CD4-positive, alpha-beta memory T cell (primary cell): ENCODE measurements around the gene DOCK3. TPM values are rescaled to one million over a fixed set of nuclear protein-coding genes. Genes with fewer than 3 reads are reported as not detected.

Source experiments
- CTCF ChIA-PET: fragments of 350-600 bp; sonication (Branson Sonifier 250); formaldehyde crosslinking; loops from one replicate; lab custom pipeline; 2021; ENCODE audit warnings: inconsistent platforms; ENCODE audit not compliant: partially characterized antibody; lab: Charles Lee
- POLR2A ChIA-PET: fragments of 350-600 bp; sonication (Branson Sonifier 250); formaldehyde crosslinking; loops from one replicate; lab custom pipeline; 2021; ENCODE audit not compliant: partially characterized antibody; lab: Charles Lee
- DNase-seq, 5 donors: peaks; one replicate each; pipeline versions ENCODE4 v3.0.0 to v3.0.0-alpha.2; 2020 to 2022; ENCODE audit warnings: mixed read lengths in 1 of 5
- H3K27ac ChIP-seq: one replicate; pipeline ENCODE4 v1.7.0; 2013; ENCODE audit warnings: low read depth, low read length
- H3K27me3 ChIP-seq: 2 replicates; pipeline ENCODE4 v1.7.0; 2013; ENCODE audit warnings: mild to moderate bottlenecking, low read length, moderate library complexity; ENCODE audit not compliant: insufficient read depth
- H3K36me3 ChIP-seq: 2 replicates; pipeline ENCODE4 v1.7.0; 2013; ENCODE audit warnings: mild to moderate bottlenecking, low read length, moderate library complexity; ENCODE audit not compliant: insufficient read depth
- H3K4me1 ChIP-seq: 2 replicates; pipeline ENCODE4 v1.7.0; 2013; ENCODE audit warnings: mild to moderate bottlenecking, low read length, moderate library complexity; ENCODE audit not compliant: insufficient read depth
- H3K4me3 ChIP-seq, 2 donors: one replicate each; pipeline ENCODE4 v1.7.0; 2013; ENCODE audit warnings: low read length in 2 of 2, mild to moderate bottlenecking in 1 of 2
- H3K9me3 ChIP-seq, 2 donors: one replicate each; pipeline ENCODE4 v1.7.0; 2013; ENCODE audit warnings: low read length in 2 of 2, control low read depth in 1 of 2; ENCODE audit not compliant: control insufficient read depth in 1 of 2
- H3K27ac Mint-ChIP-seq, 7 donors: one replicate each; pipeline ENCODE4 v1.8.0; 2020 to 2021; ENCODE audit warnings: mixed read lengths in 7 of 7, mild to moderate bottlenecking in 6 of 7, inconsistent platforms in 3 of 7, moderate library complexity in 3 of 7
- H3K27me3 Mint-ChIP-seq, 2 donors: one replicate each; pipeline ENCODE4 v1.8.0; 2020 to 2021; ENCODE audit warnings: mixed read lengths in 2 of 2
- H3K36me3 Mint-ChIP-seq, 2 donors: one replicate each; pipeline ENCODE4 v1.8.0; 2020 to 2021; ENCODE audit warnings: mixed read lengths in 2 of 2, inconsistent platforms in 1 of 2, mild to moderate bottlenecking in 1 of 2
- H3K4me1 Mint-ChIP-seq, 4 donors: one replicate each; pipeline ENCODE4 v1.8.0; 2020 to 2021; ENCODE audit warnings: mixed read lengths in 4 of 4, mild to moderate bottlenecking in 1 of 4
- H3K4me3 Mint-ChIP-seq, 8 donors: one replicate each; pipeline ENCODE4 v1.8.0; 2020 to 2021; ENCODE audit warnings: mixed read lengths in 8 of 8, mild to moderate bottlenecking in 7 of 8, moderate library complexity in 6 of 8, inconsistent platforms in 3 of 8
- H3K9me3 Mint-ChIP-seq, 8 donors: one replicate each; pipeline ENCODE4 v1.8.0; 2020 to 2021; ENCODE audit warnings: mixed read lengths in 8 of 8, mild to moderate bottlenecking in 5 of 8, inconsistent platforms in 3 of 8, moderate library complexity in 1 of 8
- intact Hi-C: fragments of 100-400 bp; cut with micrococcal nuclease; formaldehyde crosslinking; loops from one replicate; pipeline ENCODE4 v1.15.1; 2023
- polyA plus RNA-seq, 2 donors: library from polyadenylated mRNA; unstranded; fragments of 300-500 nt; fragmentation: Illumina TruSeq; gene quantifications; one replicate each; pipeline ENCODE4 v1.2.3, GENCODE V29; 2021
- total RNA-seq, 2 experiments: library from RNA; stranded (reverse); gene quantifications; one replicate each; pipeline ENCODE4 v1.2.3, GENCODE V29; 2021

DOCK3 gene
- total and polyA plus RNA-seq, 4 experiments from 2014 or later: 0.04 to 2.6 (median 1.3) TPM

DNA sequence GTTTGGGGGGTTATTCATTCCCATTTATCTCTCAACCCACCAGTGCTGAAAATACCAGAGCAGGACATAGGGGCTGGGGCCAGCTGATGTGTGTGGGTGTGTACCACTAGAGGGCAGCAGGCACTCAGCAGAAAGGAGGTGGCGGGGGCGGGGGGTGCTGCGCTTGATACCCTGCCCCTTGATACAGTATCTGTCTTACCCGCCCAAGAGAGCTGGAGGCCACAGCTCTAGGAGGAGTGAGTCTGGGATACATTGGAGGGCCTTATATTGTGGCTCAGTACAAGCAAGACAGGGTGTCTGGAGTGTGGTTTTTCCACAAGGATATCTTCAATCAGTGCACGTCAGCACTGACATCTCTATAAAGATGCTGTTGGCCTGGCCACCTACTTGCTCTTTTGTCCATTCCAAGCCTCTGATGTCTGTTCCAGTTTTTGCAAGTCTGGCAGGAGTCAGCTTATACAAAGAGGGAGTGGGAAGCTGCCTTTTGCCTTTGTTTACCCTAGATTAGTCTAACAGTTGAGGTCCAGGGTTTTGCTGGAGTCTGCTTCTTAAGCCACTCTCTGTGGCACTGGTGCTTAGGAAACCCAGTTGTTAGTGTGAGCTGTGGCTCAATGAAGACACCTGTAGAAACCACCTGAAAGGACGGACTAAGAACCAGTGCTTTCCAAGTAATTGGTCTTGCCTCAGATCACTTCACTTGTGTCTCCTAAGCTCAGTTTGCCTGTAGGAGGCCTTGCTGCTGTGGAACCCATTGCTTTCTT is 714.9 kb downstream of the DOCK3 start:
- intact Hi-C loops: loop anchor here (1.0 to 5.0 kb wide), 2 partner anchors 45 to 417 kb away; no protein-coding TSS in a partner anchor
- H3K27me3 ChIP-seq: no peaks in the 10 kb centered on the region
- Mint-ChIP-seq H3K36me3 (peaks cover 26 to 65% of the 10 kb centered on the region in 2 donors), H3K4me3 (peak overlapping the region in 3 of 8 donors; percentile 24 to 66 (median 35)), H3K27ac (peak overlapping the region; percentile 67 to 91 (median 79)), H3K4me1 (peaks cover 32 to 80% (median 57%) of the 10 kb centered on the region in 4 donors), H3K9me3 (no peaks in the 10 kb centered on the region), H3K27me3 (no peaks in the 10 kb centered on the region)
- H3K4me3 ChIP-seq: no peak overlapping the region
- H3K36me3 ChIP-seq: peaks cover 28% of the 10 kb centered on the region
- ChIA-PET POLR2A (interaction anchor here (0.7 to 2.5 kb wide), 16 partner anchors 20 to 1449 kb away, joined by 3 to 13 read pairs (median 4); partner anchors contain the start of genes CISH, DCAF1, HYAL3 and NAA80), CTCF (interaction anchor here (0.7 to 5.0 kb wide), 34 partner anchors 10 to 1039 kb away, joined by 3 to 52 read pairs (median 6); partner anchors contain the start of genes C3orf18, CISH, CYB561D2 and DCAF1)
- DNase-seq: peak; percentile 53 to 63 (median 56)
- peak overlapping the region; percentile 22 for H3K27ac ChIP-seq
- no peaks in the 10 kb centered on the region for H3K9me3 ChIP-seq
- H3K4me1 ChIP-seq: peaks cover 60% of the 10 kb centered on the region

DNA sequence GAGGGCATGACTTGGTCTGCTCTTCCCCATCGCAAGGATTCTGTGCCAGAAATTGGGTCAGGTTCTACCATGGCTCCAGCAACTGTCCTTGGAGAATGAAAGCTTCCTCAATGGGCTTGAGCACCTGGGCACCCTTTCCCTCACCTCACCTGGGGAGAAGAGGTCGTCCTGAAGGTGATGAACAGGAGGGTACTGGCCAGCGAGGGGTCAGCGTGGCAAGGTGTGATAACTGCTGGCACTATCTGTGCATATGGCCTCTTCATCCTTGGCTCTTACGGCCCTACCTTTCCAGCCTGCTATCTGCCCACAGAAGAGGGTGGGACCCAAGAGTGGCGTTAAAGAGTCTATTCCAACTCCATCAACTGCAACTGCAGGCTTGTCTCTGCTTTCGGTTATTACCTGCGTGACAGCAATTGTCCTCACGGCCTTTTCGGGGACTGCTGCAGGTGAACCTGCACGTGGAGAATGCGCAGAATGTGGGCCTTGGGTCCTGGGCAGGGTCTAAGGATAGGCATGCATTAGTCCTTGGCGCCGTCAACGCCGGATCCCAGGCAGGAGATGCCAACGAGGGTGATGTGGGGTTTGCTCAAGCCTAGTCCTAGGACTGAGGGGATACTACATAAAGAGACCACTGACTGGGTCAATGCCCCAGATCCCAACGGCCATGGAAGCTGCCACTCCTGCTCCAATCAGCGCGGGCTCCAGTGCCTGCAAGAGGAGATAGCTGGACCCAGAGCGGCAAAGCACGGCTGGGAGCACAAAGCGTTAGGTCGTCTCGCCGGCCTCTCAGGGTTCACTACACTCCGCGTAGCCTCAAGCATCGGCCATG is 715.7 kb downstream of the DOCK3 start:
- intact Hi-C loops: loop anchor here (1.0 kb wide), 3 partner anchors 109 to 292 kb away; partner anchors contain the start of gene TEX264
- H3K27ac Mint-ChIP-seq: peak overlapping the region; percentile 52 to 91 (median 86)
- DNase-seq: no peak
- peak overlapping the region; percentile 79 for H3K27ac ChIP-seq
- peaks cover 69% of the 10 kb centered on the region for H3K4me1 ChIP-seq
- POLR2A ChIA-PET: interaction anchor here (0.6 to 2.5 kb wide), 15 partner anchors 19 to 1450 kb away, joined by 3 to 13 read pairs (median 4); partner anchors contain the start of genes CISH, DCAF1 and RASSF1
- H3K9me3 Mint-ChIP-seq: no peaks in the 10 kb centered on the region
- CTCF ChIA-PET: interaction anchor here (0.6 to 5.0 kb wide), 33 partner anchors 9 to 1040 kb away, joined by 3 to 52 read pairs (median 5); partner anchors contain the start of genes C3orf18, CISH, CYB561D2 and DCAF1
- no peaks in the 10 kb centered on the region for H3K27me3 Mint-ChIP-seq
- peak overlapping the region; percentile 57 for H3K4me3 ChIP-seq
- H3K27me3 ChIP-seq: no peaks in the 10 kb centered on the region
- H3K9me3 ChIP-seq: no peaks in the 10 kb centered on the region
- peaks cover 33 to 67% of the 10 kb centered on the region in 2 donors for H3K36me3 Mint-ChIP-seq
- H3K4me1 Mint-ChIP-seq: peaks cover 38 to 82% (median 62%) of the 10 kb centered on the region in 4 donors
- peaks cover 37% of the 10 kb centered on the region for H3K36me3 ChIP-seq
- peak overlapping the region; percentile 48 to 82 (median 71) for H3K4me3 Mint-ChIP-seq

DNA sequence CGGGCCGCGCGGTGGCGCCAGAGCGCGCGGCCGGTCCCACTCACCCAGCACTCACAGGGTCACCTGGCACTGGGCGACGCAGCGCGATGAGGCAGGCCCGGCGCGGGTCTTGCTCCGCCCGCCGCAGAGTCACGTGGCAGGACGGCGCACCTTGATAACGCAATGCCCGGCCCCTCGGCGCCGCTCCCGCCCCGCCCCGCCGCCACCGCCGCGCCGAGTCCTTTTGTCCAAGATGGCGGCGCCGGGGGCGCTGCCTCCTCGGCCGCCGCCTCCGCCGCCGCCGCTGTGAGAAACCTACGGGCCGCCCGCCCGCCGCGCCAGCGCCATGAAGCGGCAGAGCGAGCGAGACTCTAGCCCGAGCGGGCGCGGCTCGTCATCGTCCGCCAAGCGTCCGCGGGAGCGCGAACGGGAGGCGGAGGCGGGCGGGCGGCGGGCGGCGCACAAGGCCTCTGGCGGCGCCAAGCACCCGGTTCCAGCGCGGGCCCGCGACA is 716.4 kb downstream of the DOCK3 start, which contains the start of gene RBM15B:
RBM15B (plus strand) TSS at position 211 of the 491 bp plus-strand sequence; CDS start at position 326, 115 bp downstream.
- peaks cover 43% of the 10 kb centered on the region for H3K36me3 ChIP-seq
- no peaks in the 10 kb centered on the region for H3K27me3 ChIP-seq
- Mint-ChIP-seq H3K4me3 (peak within 1 kb of the TSS; percentile 76 to 91 (median 83)), H3K27ac (peak within 1 kb of the TSS; percentile 89 to 97 (median 95)), H3K27me3 (no peaks in the 10 kb centered on the region), H3K4me1 (peaks cover 33 to 81% (median 61%) of the 10 kb centered on the region in 4 donors), H3K36me3 (peaks cover 33 to 63% of the 10 kb centered on the region in 2 donors), H3K9me3 (no peaks in the 10 kb centered on the region)
- CTCF ChIA-PET: interaction anchor here (0.6 to 5.0 kb wide), 15 partner anchors 8 to 1034 kb away, joined by 3 to 52 read pairs (median 16); partner anchors contain the start of genes DCAF1 and MAPKAPK3
- intact Hi-C loops: loop anchor here (1.0 kb wide), 3 partner anchors 108 to 291 kb away; partner anchors contain the start of gene TEX264
- peak; percentile 96 to 98 (median 97) for DNase-seq
- H3K4me3 ChIP-seq: peak within 1 kb of the TSS; percentile 57
- peaks cover 69% of the 10 kb centered on the region for H3K4me1 ChIP-seq
- H3K27ac ChIP-seq: peak within 1 kb of the TSS; percentile 79
- no peaks in the 10 kb centered on the region for H3K9me3 ChIP-seq
- POLR2A ChIA-PET: interaction anchor here (0.6 to 2.5 kb wide), 8 partner anchors 11 to 291 kb away, joined by 3 to 14 read pairs (median 6); partner anchors contain the start of gene DCAF1

DNA sequence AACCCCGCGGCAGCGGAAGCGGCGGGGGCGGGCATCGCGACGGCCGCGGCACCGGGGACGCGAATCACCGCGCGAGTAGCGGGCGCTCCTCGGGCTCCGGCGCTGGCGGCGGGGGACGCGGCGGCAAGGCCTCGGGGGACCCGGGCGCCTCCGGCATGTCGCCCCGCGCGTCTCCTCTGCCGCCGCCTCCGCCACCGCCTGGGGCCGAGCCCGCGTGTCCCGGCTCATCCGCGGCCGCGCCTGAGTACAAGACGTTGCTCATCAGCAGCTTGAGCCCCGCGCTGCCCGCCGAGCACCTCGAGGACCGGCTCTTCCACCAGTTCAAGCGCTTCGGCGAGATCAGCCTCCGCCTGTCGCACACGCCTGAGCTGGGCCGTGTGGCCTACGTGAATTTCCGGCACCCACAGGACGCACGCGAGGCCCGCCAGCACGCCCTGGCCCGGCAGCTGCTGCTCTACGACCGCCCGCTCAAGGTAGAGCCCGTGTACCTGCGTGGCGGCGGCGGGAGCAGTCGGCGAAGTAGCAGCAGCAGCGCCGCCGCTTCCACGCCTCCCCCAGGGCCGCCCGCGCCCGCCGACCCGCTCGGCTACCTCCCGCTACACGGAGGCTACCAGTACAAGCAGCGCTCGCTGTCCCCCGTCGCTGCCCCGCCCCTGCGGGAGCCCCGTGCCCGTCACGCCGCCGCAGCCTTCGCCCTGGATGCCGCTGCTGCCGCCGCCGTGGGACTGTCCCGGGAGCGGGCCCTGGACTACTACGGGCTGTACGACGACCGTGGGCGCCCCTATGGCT is 717.0 kb downstream of the DOCK3 start:
- peaks cover 40 to 63% of the 10 kb centered on the region in 2 donors for H3K36me3 Mint-ChIP-seq
- H3K4me1 ChIP-seq: peaks cover 69% of the 10 kb centered on the region

DNA sequence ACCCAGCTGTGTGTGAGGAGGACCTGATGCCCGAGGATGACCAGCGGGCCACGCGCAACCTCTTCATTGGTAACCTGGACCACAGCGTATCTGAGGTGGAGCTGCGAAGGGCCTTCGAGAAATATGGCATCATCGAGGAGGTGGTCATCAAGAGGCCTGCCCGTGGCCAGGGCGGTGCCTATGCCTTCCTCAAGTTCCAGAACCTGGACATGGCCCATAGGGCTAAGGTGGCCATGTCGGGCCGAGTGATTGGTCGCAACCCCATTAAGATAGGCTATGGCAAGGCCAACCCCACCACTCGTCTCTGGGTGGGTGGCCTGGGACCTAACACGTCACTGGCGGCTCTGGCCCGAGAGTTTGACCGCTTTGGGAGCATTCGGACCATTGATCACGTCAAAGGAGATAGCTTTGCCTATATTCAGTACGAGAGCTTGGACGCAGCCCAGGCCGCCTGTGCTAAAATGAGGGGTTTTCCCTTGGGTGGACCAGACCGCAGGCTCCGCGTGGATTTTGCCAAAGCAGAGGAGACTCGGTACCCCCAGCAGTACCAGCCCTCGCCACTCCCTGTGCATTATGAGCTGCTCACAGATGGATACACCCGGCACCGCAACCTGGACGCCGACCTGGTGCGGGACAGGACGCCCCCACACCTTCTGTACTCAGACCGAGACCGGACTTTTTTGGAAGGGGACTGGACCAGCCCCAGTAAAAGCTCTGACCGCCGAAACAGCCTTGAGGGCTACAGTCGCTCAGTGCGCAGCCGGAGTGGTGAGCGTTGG is 717.8 kb downstream of the DOCK3 start:
- Mint-ChIP-seq H3K4me1 (peaks cover 36 to 76% (median 61%) of the 10 kb centered on the region in 4 donors), H3K27ac (peak overlapping the region in 6 of 7 donors; percentile 61 to 97 (median 80)), H3K27me3 (no peaks in the 10 kb centered on the region), H3K9me3 (no peaks in the 10 kb centered on the region), H3K4me3 (peak overlapping the region; percentile 58 to 91 (median 63)), H3K36me3 (peaks cover 43 to 68% of the 10 kb centered on the region in 2 donors)
- DNase-seq: peak in 1 of 5 donors; percentile 38
- peak overlapping the region; percentile 79 for H3K27ac ChIP-seq
- peaks cover 53% of the 10 kb centered on the region for H3K36me3 ChIP-seq
- H3K27me3 ChIP-seq: no peaks in the 10 kb centered on the region
- no peaks in the 10 kb centered on the region for H3K9me3 ChIP-seq
- CTCF ChIA-PET: interaction anchor here (1.0 to 1.4 kb wide), 3 partner anchors 42 to 293 kb away, joined by 3 read pairs; no protein-coding TSS in a partner anchor
- H3K4me1 ChIP-seq: peaks cover 68% of the 10 kb centered on the region
- intact Hi-C loops: no loop called here
- POLR2A ChIA-PET: interaction anchor here (0.7 to 3.2 kb wide), 8 partner anchors 7 to 283 kb away, joined by 3 to 15 read pairs (median 4); partner anchors contain the start of genes DCAF1 and MANF
- peak overlapping the region in 1 of 2 donors; percentile 57 for H3K4me3 ChIP-seq

More for the DNA sequence above, 717.0 kb downstream of the DOCK3 start:
- Mint-ChIP-seq H3K9me3 (no peaks in the 10 kb centered on the region), H3K27ac (peak overlapping the region; percentile 88 to 97 (median 95)), H3K4me3 (peak overlapping the region; percentile 76 to 91 (median 83)), H3K27me3 (no peaks in the 10 kb centered on the region), H3K4me1 (peaks cover 34 to 81% (median 63%) of the 10 kb centered on the region in 4 donors)
- POLR2A ChIA-PET: interaction anchor here (0.7 to 2.3 kb wide), 6 partner anchors 10 to 284 kb away, joined by 3 to 14 read pairs (median 4); partner anchors contain the start of gene DCAF1
- CTCF ChIA-PET: interaction anchor here (1.0 to 5.0 kb wide), 4 partner anchors 42 to 366 kb away, joined by 3 to 52 read pairs (median 10); partner anchors contain the start of gene DCAF1
- Histone ChIP-seq H3K4me3 (peak overlapping the region in 1 of 2 donors; percentile 57), H3K27me3 (no peaks in the 10 kb centered on the region), H3K27ac (peak overlapping the region; percentile 79), H3K36me3 (peaks cover 47% of the 10 kb centered on the region), H3K9me3 (no peaks in the 10 kb centered on the region)
- DNase-seq: peak; percentile 66 to 74 (median 71)
- intact Hi-C loops: loop anchor here (1.0 kb wide), 3 partner anchors 108 to 291 kb away; partner anchors contain the start of gene TEX264
